Left lung (tissue), 10 donors: ENCODE measurements around the gene OR51Q1. TPM values are rescaled to one million over a fixed set of nuclear protein-coding genes. Genes with fewer than 3 reads are reported as not detected.

Experiments
- ATAC-seq: fragments of 200-7000 bp; cut with Tn5 transposase; one replicate; pipeline ENCODE4 v1.9.1; 2020; ENCODE audit warnings: moderate library complexity
- DNase-seq, 4 donors: peaks; one replicate each; pipeline ENCODE4 v3.0.0-alpha.2; 2013 to 2020
- H3K27ac ChIP-seq, 2 donors: fragments of 200-600 bp; sonication (generic) in 1 of 2; one replicate each; pipeline versions ENCODE4 v1.5.0 to v1.8.0; 2020 to 2021
- H3K27me3 ChIP-seq, 2 donors: fragments of 200-600 bp; sonication (generic) in 1 of 2; one replicate each; pipeline versions ENCODE4 v1.5.0 to v1.8.0; 2020 to 2021
- H3K36me3 ChIP-seq, 2 donors: fragments of 200-600 bp; sonication (generic) in 1 of 2; one replicate each; pipeline versions ENCODE4 v1.5.0 to v1.8.0; 2020 to 2021
- H3K4me1 ChIP-seq, 2 donors: fragments of 200-600 bp; one replicate each; pipeline ENCODE4 v1.8.0; 2021
- H3K4me3 ChIP-seq, 2 donors: fragments of 200-600 bp; sonication (generic) in 1 of 2; one replicate each; pipeline versions ENCODE4 v1.5.0 to v1.8.0; 2020 to 2021; ENCODE audit warnings: mild to moderate bottlenecking in 1 of 2
- H3K9me3 ChIP-seq, 2 donors: fragments of 200-600 bp; sonication (generic) in 1 of 2; one replicate each; pipeline versions ENCODE4 v1.5.0 to v1.8.0; 2020 to 2021
- intact Hi-C, 2 donors: fragments of 100-400 bp; cut with DNase I; formaldehyde crosslinking; loops; one replicate each; pipeline versions ENCODE4 v1.11.2 to v1.14.2; 2022
- polyA plus RNA-seq, 6 donors: library from polyadenylated mRNA; unstranded; fragments of 120-200 nt; gene quantifications; one replicate each; pipeline ENCODE4 v1.2.1, GENCODE V29; 2013; ENCODE audit not compliant: insufficient read length in 6 of 6
- total RNA-seq, 2 donors: library from RNA; stranded (reverse); fragmentation: NEBNext Ultra II Directional; extraction: Animal tissue kit (Norgen Biotek cat#: 25700); gene quantifications; one replicate each; pipeline ENCODE4 v1.2.1, GENCODE V29; 2021
- TF ChIP-seq, protein P1 (sequence below), 2 donors: fragments of 200-600 bp; sonication (generic) in 1 of 2; IDR thresholded peaks; one replicate each; pipeline versions ENCODE4 v1.5.0 to v1.8.0; 2021; ENCODE audit warnings: antibody characterized with exemption in 2 of 2
- donor health status: DM: no; HTN: yes; CAD: no.
- donor health status: DM: no; HTN: no; CAD: no.

Gene OR51Q1
- total and polyA plus RNA-seq, 8 donors = not detected

DNA sequence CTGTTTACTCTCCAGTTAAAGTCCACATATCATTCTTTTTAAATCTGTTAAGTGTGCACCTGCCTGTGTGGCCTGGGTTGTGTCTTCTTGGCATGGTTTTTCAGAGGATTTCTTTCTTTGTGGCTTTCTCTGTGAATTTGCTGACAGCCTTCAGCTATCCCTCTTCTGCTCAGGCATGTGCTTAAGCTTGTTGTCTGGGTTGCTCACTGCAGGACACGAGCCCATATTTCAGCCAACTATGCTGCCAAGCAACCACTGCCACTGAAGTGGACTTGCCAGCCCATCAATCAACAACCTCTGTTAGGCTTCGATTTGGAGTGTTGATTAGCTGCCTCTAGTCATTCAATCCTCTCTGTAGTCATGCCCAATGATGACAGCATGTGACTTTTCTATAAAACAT is 45.6 kb downstream of the OR51Q1 start:
- intact Hi-C loops = no loop called here
- Histone ChIP-seq H3K4me3 (no peak overlapping the region), H3K36me3 (no peaks in the 10 kb centered on the region), H3K9me3 (no peaks in the 10 kb centered on the region), H3K27me3 (no peaks in the 10 kb centered on the region), H3K4me1 (no peaks in the 10 kb centered on the region), H3K27ac (no peak overlapping the region)
- ATAC-seq (no peak), DNase-seq (peak in 1 of 4 donors; percentile 9)
- TF ChIP-seq, protein P1, sequence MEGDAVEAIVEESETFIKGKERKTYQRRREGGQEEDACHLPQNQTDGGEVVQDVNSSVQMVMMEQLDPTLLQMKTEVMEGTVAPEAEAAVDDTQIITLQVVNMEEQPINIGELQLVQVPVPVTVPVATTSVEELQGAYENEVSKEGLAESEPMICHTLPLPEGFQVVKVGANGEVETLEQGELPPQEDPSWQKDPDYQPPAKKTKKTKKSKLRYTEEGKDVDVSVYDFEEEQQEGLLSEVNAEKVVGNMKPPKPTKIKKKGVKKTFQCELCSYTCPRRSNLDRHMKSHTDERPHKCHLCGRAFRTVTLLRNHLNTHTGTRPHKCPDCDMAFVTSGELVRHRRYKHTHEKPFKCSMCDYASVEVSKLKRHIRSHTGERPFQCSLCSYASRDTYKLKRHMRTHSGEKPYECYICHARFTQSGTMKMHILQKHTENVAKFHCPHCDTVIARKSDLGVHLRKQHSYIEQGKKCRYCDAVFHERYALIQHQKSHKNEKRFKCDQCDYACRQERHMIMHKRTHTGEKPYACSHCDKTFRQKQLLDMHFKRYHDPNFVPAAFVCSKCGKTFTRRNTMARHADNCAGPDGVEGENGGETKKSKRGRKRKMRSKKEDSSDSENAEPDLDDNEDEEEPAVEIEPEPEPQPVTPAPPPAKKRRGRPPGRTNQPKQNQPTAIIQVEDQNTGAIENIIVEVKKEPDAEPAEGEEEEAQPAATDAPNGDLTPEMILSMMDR (IDR thresholded peaks at IDR 0.05) = no peak

Other genes with a start within 250 kb of the OR51Q1 start
- not detected for gene OR51V1, start 221.4 kb upstream of the OR51Q1 start, total RNA-seq
- gene OR51V1, start 221.4 kb upstream of the OR51Q1 start, polyA plus RNA-seq = not detected
- gene HBB, start 195.0 kb upstream of the OR51Q1 start, total RNA-seq = 100 to 1,000 TPM; 247 to 273 TPM
- 100 to 1,000 TPM; 137 to 967 (median 304) TPM for gene HBB, start 195.0 kb upstream of the OR51Q1 start, polyA plus RNA-seq
- gene HBD, start 187.6 kb upstream of the OR51Q1 start, total RNA-seq = under 1 TPM in 1 of 2 donors, not detected in 1; 0.82 TPM
- gene HBD, start 187.6 kb upstream of the OR51Q1 start, polyA plus RNA-seq = 1 to 10 TPM in 3 of 6 donors, under 1 TPM in 3; 0.44 to 1.2 (median 0.96) TPM
- not detected for gene HBG1, start 172.3 kb upstream of the OR51Q1 start, total RNA-seq
- gene HBG1, start 172.3 kb upstream of the OR51Q1 start, polyA plus RNA-seq = 1,000 to 10,000 TPM in 3 of 6 donors, 10 to 100 TPM in 1, 1 to 10 TPM in 2; 3.5 to 2,797 (median 512) TPM
- not detected for gene HBG2, start 167.3 kb upstream of the OR51Q1 start, total RNA-seq
- gene HBG2, start 167.3 kb upstream of the OR51Q1 start, polyA plus RNA-seq = 1,000 to 10,000 TPM; 1,963 to 7,853 (median 3,552) TPM
- gene HBE1, start 152.2 kb upstream of the OR51Q1 start, total RNA-seq = not detected
- gene HBE1, start 152.2 kb upstream of the OR51Q1 start, polyA plus RNA-seq = 10 to 100 TPM in 3 of 6 donors, 1 to 10 TPM in 3; 4.2 to 41.6 (median 16.3) TPM
- gene OR51B4, start 120.2 kb upstream of the OR51Q1 start, total RNA-seq = not detected
- under 1 TPM in 5 of 6 donors, not detected in 1; 0.35 to 0.58 (median 0.53) TPM for gene OR51B4, start 120.2 kb upstream of the OR51Q1 start, polyA plus RNA-seq
- gene OR51B2, start 97.8 kb upstream of the OR51Q1 start, total RNA-seq = not detected
- gene OR51B2, start 97.8 kb upstream of the OR51Q1 start, polyA plus RNA-seq = under 1 TPM in 1 of 6 donors, not detected in 5; 0.23 TPM
- gene OR51B5, start 78.6 kb upstream of the OR51Q1 start, total RNA-seq = under 1 TPM; 0.29 to 0.41 TPM
- gene OR51B5, start 78.6 kb upstream of the OR51Q1 start, polyA plus RNA-seq = under 1 TPM; 0.41 to 0.87 (median 0.71) TPM
- not detected for gene OR51B6, start 70.6 kb upstream of the OR51Q1 start, total RNA-seq
- under 1 TPM in 1 of 6 donors, not detected in 5; 0.14 TPM for gene OR51B6, start 70.6 kb upstream of the OR51Q1 start, polyA plus RNA-seq
- gene OR51M1, start 38.3 kb upstream of the OR51Q1 start, total RNA-seq = not detected
- gene OR51M1, start 38.3 kb upstream of the OR51Q1 start, polyA plus RNA-seq = under 1 TPM in 4 of 6 donors, not detected in 2; 0.06 to 0.24 (median 0.08) TPM
- gene OR51I1, start 19.4 kb downstream of the OR51Q1 start, total RNA-seq = not detected
- gene OR51I1, start 19.4 kb downstream of the OR51Q1 start, polyA plus RNA-seq = not detected
- not detected for gene OR51I2, start 27.2 kb downstream of the OR51Q1 start, total RNA-seq
- gene OR51I2, start 27.2 kb downstream of the OR51Q1 start, polyA plus RNA-seq = under 1 TPM in 2 of 6 donors, not detected in 4; 0.04 to 0.07 TPM
- not detected for gene OR52D1, start 66.6 kb downstream of the OR51Q1 start, total RNA-seq
- under 1 TPM in 2 of 6 donors, not detected in 4; 0.13 to 0.18 TPM for gene OR52D1, start 66.6 kb downstream of the OR51Q1 start, polyA plus RNA-seq
- gene UBQLN3, start 87.8 kb downstream of the OR51Q1 start, total RNA-seq = under 1 TPM; 0.23 to 0.37 TPM
- under 1 TPM in 1 of 6 donors, not detected in 5; 0.06 TPM for gene UBQLN3, start 87.8 kb downstream of the OR51Q1 start, polyA plus RNA-seq
- gene UBQLNL, start 94.6 kb downstream of the OR51Q1 start, total RNA-seq = under 1 TPM; 0.50 to 0.67 TPM
- gene UBQLNL, start 94.6 kb downstream of the OR51Q1 start, polyA plus RNA-seq = 1 to 10 TPM; 1.2 to 2.2 (median 1.7) TPM
- under 1 TPM; 0.32 to 0.45 TPM for gene OR52H1, start 126.4 kb downstream of the OR51Q1 start, total RNA-seq
- under 1 TPM in 3 of 6 donors, not detected in 3; 0.20 to 0.26 (median 0.20) TPM for gene OR52H1, start 126.4 kb downstream of the OR51Q1 start, polyA plus RNA-seq
- not detected for gene OR52B6, start 158.8 kb downstream of the OR51Q1 start, total RNA-seq
- gene OR52B6, start 158.8 kb downstream of the OR51Q1 start, polyA plus RNA-seq = under 1 TPM; 0.17 to 0.56 (median 0.42) TPM
- 1 to 10 TPM; 4.2 to 6.2 TPM for gene TRIM6, start 174.5 kb downstream of the OR51Q1 start, total RNA-seq
- gene TRIM6, start 174.5 kb downstream of the OR51Q1 start, polyA plus RNA-seq = 1 to 10 TPM; 4.5 to 9.7 (median 6.5) TPM
- gene TRIM34, start 202.9 kb downstream of the OR51Q1 start, total RNA-seq = 10 to 100 TPM in 1 of 2 donors, 1 to 10 TPM in 1; 9.1 to 10.2 TPM
- 10 to 100 TPM; 20.9 to 31.7 (median 22.9) TPM for gene TRIM34, start 202.9 kb downstream of the OR51Q1 start, polyA plus RNA-seq